PC-3 (cell line): Measurements from ENCODE around the gene ZNF746.

Experiments
- CTCF ChIP-seq: fragments of 300-600 bp; sonication (generic); conservative IDR thresholded peaks from 2 replicates; pipeline ENCODE4 v1.5.1; 2017; ENCODE audit warnings: antibody characterized with exemption, low read depth, mild to moderate bottlenecking, low read length
- EZH2 ChIP-seq: fragments of 300-600 bp; sonication (generic); IDR thresholded peaks from one replicate; pipeline ENCODE4 v1.6.1; 2017; ENCODE audit warnings: antibody characterized with exemption, mild to moderate bottlenecking, low read length; ENCODE audit not compliant: unreplicated experiment
- EZH2phosphoT487 ChIP-seq: fragments of 300-600 bp; sonication (generic); IDR thresholded peaks from 2 replicates; pipeline ENCODE4 v1.6.1; 2018; ENCODE audit warnings: mild to moderate bottlenecking, antibody characterized with exemption, low read length, borderline replicate concordance

- TF ChIP-seq CTCF = no peak
- no peak for TF ChIP-seq EZH2
- TF ChIP-seq EZH2phosphoT487 = no peak
Measured at GRCh38 chr7:149432121-149432691, 65.4 kb downstream of the ZNF746 start.
